K562 (cell line): ENCODE results near the gene RBM17.

Source experiments
- BHLHE40 ChIP-seq: IDR thresholded peaks from 2 replicates; pipeline ENCODE4 v1.6.1; 2011; ENCODE audit warnings: low read length, improper control_type of control experiment
- BRD4 ChIP-seq: fragments of 200-600 bp; sonication (generic); IDR thresholded peaks from 2 replicates; pipeline ENCODE4 v1.6.1; 2017; ENCODE audit warnings: inconsistent platforms
- EZH2 ChIP-seq: IDR thresholded peaks from 2 replicates; pipeline ENCODE4 v1.6.1; 2012; ENCODE audit warnings: low read depth, mild to moderate bottlenecking, inconsistent platforms, low read length, borderline replicate concordance
- HLTF ChIP-seq: fragments of 450-650 bp; IDR thresholded peaks from 2 replicates; pipeline ENCODE4 v1.6.1; 2016
- NFXL1 ChIP-seq: fragments of 450-650 bp; formaldehyde crosslinking; IDR thresholded peaks from 2 replicates; pipeline ENCODE4 v1.4.0; 2021; ENCODE audit warnings: mild to moderate bottlenecking
- NR3C1 ChIP-seq: sonication (generic); formaldehyde crosslinking; IDR thresholded peaks from 2 replicates; pipeline ENCODE4 v1.8.1; 2022; ENCODE audit warnings: missing genetic modification reagents
- PURB ChIP-seq: sonication (generic); formaldehyde crosslinking; IDR thresholded peaks from 2 replicates; pipeline ENCODE4 v1.9.0; 2021; ENCODE audit warnings: low read depth, mild to moderate bottlenecking, missing genetic modification reagents
- SMC3 ChIP-seq: conservative IDR thresholded peaks from 2 replicates; pipeline ENCODE4 v1.6.1; 2011; ENCODE audit warnings: low read depth, low read length, improper control_type of control experiment; ENCODE audit not compliant: insufficient read depth
- SOX6 ChIP-seq: fragments of 450-650 bp; IDR thresholded peaks from 2 replicates; pipeline ENCODE4 v1.6.1; 2014; ENCODE audit warnings: mild to moderate bottlenecking
- TEAD2 ChIP-seq: fragments of 450-650 bp; IDR thresholded peaks from 2 replicates; pipeline ENCODE4 v1.6.1; 2016; ENCODE audit warnings: missing genetic modification characterization, control low read depth, missing compliant biosample characterization
- XRCC4 ChIP-seq: IDR thresholded peaks from one replicate; pipeline ENCODE4 v1.6.1; 2011; ENCODE audit not compliant: insufficient read depth, insufficient read length; ENCODE audit errors: extremely low read depth
- ZNF175 ChIP-seq: fragments of 200-800 bp; sonication (Bioruptor generic); IDR thresholded peaks from 2 replicates; pipeline ENCODE4 v1.6.1; 2016; ENCODE audit warnings: low read depth, mild to moderate bottlenecking, missing genetic modification characterization, missing compliant biosample characterization
- TF ChIP-seq, protein P1 (sequence below), 2 experiments: fragments of 450-650 bp; formaldehyde crosslinking in 1 of 2; IDR thresholded peaks; 2 replicates each; pipeline versions ENCODE4 v1.4.0 to v1.6.1; 2014 to 2020; ENCODE audit warnings: mild to moderate bottlenecking in 2 of 2, borderline replicate concordance in 1 of 2, low read depth in 1 of 2
- TF ChIP-seq, protein P2 (sequence below), 3 experiments: IDR thresholded peaks in 2 of 3; conservative IDR thresholded peaks in 1 of 3; 2 replicates each; pipeline ENCODE4 v1.5.1; 2011 to 2012; ENCODE audit warnings: low read length in 3 of 3, mild to moderate bottlenecking in 3 of 3, control low read depth in 2 of 3, improper control_type of control experiment in 1 of 3, inconsistent platforms in 1 of 3, low read depth in 1 of 3, mixed read lengths in 1 of 3, moderate library complexity in 1 of 3; ENCODE audit not compliant: insufficient read depth in 2 of 3

DNA sequence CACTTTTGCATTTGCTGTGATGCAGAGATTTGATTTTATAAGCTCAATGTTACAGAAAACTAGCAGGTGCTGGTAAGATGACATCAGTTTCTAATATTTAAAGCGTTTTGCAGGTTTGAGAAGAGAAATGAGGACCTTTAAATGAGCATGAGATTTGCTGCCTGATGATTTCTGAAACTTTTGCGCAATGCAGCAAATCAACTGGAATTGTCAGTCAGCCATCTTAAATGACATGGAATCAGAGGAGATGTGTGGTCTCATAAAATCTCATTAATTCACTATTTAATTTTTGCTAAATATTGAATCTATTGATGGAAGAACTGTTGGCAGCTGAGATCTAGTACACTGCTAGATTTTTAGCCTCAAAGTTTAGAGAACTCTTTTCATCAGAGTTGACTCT lies 3.9 kb downstream of the RBM17 start:
- no peak for TF ChIP-seq PURB (CRISPR knock-in tag)
- TF ChIP-seq XRCC4: no peak
- no peak for TF ChIP-seq HLTF
- TF ChIP-seq TEAD2 (tag): no peak
- TF ChIP-seq SOX6: no peak
- TF ChIP-seq, protein P1, sequence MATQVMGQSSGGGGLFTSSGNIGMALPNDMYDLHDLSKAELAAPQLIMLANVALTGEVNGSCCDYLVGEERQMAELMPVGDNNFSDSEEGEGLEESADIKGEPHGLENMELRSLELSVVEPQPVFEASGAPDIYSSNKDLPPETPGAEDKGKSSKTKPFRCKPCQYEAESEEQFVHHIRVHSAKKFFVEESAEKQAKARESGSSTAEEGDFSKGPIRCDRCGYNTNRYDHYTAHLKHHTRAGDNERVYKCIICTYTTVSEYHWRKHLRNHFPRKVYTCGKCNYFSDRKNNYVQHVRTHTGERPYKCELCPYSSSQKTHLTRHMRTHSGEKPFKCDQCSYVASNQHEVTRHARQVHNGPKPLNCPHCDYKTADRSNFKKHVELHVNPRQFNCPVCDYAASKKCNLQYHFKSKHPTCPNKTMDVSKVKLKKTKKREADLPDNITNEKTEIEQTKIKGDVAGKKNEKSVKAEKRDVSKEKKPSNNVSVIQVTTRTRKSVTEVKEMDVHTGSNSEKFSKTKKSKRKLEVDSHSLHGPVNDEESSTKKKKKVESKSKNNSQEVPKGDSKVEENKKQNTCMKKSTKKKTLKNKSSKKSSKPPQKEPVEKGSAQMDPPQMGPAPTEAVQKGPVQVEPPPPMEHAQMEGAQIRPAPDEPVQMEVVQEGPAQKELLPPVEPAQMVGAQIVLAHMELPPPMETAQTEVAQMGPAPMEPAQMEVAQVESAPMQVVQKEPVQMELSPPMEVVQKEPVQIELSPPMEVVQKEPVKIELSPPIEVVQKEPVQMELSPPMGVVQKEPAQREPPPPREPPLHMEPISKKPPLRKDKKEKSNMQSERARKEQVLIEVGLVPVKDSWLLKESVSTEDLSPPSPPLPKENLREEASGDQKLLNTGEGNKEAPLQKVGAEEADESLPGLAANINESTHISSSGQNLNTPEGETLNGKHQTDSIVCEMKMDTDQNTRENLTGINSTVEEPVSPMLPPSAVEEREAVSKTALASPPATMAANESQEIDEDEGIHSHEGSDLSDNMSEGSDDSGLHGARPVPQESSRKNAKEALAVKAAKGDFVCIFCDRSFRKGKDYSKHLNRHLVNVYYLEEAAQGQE (IDR thresholded peaks at IDR 0.05; ENCODE audit: borderline replicate concordance): no peak
- TF ChIP-seq, protein P1 (CRISPR knock-in tag; IDR thresholded peaks at IDR 0.05; ENCODE audit: low read depth): no peak
- TF ChIP-seq, protein P2, sequence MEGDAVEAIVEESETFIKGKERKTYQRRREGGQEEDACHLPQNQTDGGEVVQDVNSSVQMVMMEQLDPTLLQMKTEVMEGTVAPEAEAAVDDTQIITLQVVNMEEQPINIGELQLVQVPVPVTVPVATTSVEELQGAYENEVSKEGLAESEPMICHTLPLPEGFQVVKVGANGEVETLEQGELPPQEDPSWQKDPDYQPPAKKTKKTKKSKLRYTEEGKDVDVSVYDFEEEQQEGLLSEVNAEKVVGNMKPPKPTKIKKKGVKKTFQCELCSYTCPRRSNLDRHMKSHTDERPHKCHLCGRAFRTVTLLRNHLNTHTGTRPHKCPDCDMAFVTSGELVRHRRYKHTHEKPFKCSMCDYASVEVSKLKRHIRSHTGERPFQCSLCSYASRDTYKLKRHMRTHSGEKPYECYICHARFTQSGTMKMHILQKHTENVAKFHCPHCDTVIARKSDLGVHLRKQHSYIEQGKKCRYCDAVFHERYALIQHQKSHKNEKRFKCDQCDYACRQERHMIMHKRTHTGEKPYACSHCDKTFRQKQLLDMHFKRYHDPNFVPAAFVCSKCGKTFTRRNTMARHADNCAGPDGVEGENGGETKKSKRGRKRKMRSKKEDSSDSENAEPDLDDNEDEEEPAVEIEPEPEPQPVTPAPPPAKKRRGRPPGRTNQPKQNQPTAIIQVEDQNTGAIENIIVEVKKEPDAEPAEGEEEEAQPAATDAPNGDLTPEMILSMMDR (IDR thresholded peaks at IDR 0.05 in 2 of 3, conservative IDR thresholded peaks at IDR 0.05 in 1 of 3; ENCODE audit: insufficient read depth in 2 of 3, low read depth in 1 of 3, low read length in 3 of 3): no peak
- no peak for TF ChIP-seq EZH2
- no peak for TF ChIP-seq NR3C1 (CRISPR knock-in tag)
- no peak for TF ChIP-seq BRD4
- TF ChIP-seq SMC3: no peak
- TF ChIP-seq NFXL1: no peak
- TF ChIP-seq ZNF175 (CRISPR knock-in tag): no peak
- no peak for TF ChIP-seq BHLHE40
